Measurements from ENCODE around the gene PNLIPRP1. TPM values are rescaled to one million over a fixed set of nuclear protein-coding genes. Genes with fewer than 3 reads are reported as not detected.

Gene PNLIPRP1
- total RNA-seq, 3 donors from 2014 or later (not counting 1 experiment from before 2014, with no cell fraction given), result not detected

DNA sequence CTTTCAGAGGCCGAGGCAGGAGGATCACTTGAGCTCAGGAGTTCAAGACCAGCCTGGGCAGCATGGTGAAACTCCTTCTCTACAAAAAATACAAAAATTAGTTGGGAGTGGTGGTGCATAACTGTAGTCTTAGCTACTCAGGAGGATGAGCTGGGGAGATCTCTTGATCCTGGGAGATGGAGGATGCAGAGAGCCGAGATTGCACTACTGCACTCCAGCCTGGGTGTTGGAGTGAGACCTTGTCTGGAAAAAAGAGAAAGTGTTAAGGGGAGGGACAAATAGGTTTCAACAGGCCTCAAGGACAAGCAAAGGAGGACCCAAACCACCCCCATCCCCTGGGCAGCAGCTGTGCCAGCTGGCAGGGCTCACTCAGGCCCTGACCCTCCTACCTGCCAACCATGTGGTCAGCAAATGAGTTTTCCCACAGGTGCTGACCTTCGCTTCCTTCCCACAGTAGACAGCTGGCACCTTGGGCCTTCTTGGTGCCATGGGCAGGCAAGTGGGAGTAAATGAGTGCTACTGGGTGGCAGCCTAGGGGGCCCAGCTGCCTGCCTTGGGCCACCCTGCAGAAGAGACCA, 24.5 kb downstream of the PNLIPRP1 start:
- Mint-ChIP-seq H3K36me3 (no peaks in the 10 kb centered on the region), H3K4me1 (no peaks in the 10 kb centered on the region), H3K9me3 (peaks cover 0 to 4% of the 10 kb centered on the region in 2 donors), H3K27me3 (ENCODE audit: low read depth in 2 of 2) (peaks cover under 1 to 8% of the 10 kb centered on the region in 2 donors), H3K27ac (no peak overlapping the region), H3K4me3 (no peak overlapping the region)
- no peaks in the 10 kb centered on the region for H3K4me1 ChIP-seq (ENCODE audit: control insufficient read depth, insufficient read depth, low read length)
- intact Hi-C loops (cut with micrococcal nuclease), result no loop called here
- WGBS (ENCODE audit: insufficient coverage), result 94% methylated on average over 2 of the region's 3 CpGs
- TF ChIP-seq, protein P1, sequence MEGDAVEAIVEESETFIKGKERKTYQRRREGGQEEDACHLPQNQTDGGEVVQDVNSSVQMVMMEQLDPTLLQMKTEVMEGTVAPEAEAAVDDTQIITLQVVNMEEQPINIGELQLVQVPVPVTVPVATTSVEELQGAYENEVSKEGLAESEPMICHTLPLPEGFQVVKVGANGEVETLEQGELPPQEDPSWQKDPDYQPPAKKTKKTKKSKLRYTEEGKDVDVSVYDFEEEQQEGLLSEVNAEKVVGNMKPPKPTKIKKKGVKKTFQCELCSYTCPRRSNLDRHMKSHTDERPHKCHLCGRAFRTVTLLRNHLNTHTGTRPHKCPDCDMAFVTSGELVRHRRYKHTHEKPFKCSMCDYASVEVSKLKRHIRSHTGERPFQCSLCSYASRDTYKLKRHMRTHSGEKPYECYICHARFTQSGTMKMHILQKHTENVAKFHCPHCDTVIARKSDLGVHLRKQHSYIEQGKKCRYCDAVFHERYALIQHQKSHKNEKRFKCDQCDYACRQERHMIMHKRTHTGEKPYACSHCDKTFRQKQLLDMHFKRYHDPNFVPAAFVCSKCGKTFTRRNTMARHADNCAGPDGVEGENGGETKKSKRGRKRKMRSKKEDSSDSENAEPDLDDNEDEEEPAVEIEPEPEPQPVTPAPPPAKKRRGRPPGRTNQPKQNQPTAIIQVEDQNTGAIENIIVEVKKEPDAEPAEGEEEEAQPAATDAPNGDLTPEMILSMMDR (IDR thresholded peaks at IDR 0.05), result no peak
- H3K9me3 ChIP-seq (ENCODE audit: control insufficient read depth, insufficient read depth, low read length), result no peaks in the 10 kb centered on the region
- H3K36me3 ChIP-seq (ENCODE audit: control insufficient read depth, insufficient read depth, low read length), result no peaks in the 10 kb centered on the region
- ATAC-seq, result no peak
- no peak overlapping the region for H3K4me3 ChIP-seq (ENCODE audit: low read length)
- H3K27me3 ChIP-seq (ENCODE audit: control insufficient read depth, insufficient read depth, low read length), result no peaks in the 10 kb centered on the region
- DNase-seq, result no peak
- H3K27ac ChIP-seq (ENCODE audit: low read length), result no peak overlapping the region

DNA sequence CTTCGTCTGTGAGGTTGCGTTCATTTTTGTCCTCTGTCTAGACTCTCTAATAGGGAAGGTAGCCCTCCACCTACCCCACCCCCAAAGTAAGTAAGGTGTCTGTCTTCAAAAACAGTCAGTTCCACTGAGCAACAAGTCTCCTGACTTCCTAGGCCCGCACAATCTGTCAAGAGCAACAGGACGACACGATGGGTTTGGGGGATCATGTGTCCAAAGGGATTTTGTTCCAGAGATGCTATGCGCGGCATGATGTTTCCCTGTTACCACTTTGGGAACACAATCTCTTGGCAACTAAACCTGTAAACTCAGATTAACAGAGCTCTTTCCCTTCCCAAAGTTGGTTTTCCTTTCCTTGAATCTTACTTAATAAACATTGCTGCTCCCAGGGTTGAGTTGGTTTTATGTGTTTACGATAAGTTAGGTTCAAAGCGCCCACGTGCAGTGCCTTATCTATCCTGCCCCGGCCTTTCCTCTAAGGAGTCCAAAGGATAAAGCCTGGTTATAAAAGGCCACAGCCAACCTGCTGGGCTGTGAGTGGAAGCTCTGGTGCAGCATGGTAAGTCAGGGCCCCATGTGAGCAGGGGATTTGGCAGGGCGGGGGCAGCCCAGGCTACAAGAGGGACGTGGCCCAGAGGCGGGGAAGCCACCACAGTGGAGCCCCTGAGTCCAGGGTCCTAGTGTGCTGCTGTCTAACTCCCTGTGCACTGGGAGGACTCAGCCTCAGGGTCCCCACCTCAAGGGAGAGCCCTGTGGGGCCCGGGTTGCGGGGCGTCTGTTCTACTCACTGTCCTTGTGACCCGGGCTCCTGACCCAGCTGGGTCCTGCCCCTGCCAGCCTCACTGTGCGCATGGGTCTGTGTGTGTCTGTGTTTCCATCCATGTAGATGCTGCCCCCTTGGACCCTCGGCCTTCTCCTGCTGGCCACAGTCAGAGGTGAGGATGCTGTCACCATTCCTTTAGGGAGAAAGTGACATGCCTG, 30.0 kb downstream of the PNLIPRP1 start, which contains the start of gene PNLIPRP2:
Gene PNLIPRP2, plus strand, starts transcription at position 531 of the 978 bp plus-strand sequence.
- ATAC-seq, result no peak
- H3K9me3 ChIP-seq (ENCODE audit: control insufficient read depth, insufficient read depth, low read length), result no peaks in the 10 kb centered on the region
- intact Hi-C loops (cut with micrococcal nuclease), result no loop called here
- Mint-ChIP-seq H3K4me1 (no peaks in the 10 kb centered on the region), H3K36me3 (no peaks in the 10 kb centered on the region), H3K27ac (no peak within 1 kb of the TSS), H3K4me3 (no peak within 1 kb of the TSS), H3K9me3 (peaks cover 0 to 2% of the 10 kb centered on the region in 2 donors), H3K27me3 (ENCODE audit: low read depth in 2 of 2) (peaks cover under 1 to 4% of the 10 kb centered on the region in 2 donors)
- H3K27me3 ChIP-seq (ENCODE audit: control insufficient read depth, insufficient read depth, low read length), result no peaks in the 10 kb centered on the region
- 83% methylated on average over 19 of the region's 20 CpGs for WGBS (ENCODE audit: insufficient coverage)
- H3K27ac ChIP-seq (ENCODE audit: low read length), result no peak within 1 kb of the TSS
- DNase-seq, result no peak
- TF ChIP-seq, protein P1 (IDR thresholded peaks at IDR 0.05), result no peak
- H3K4me3 ChIP-seq (ENCODE audit: low read length), result no peak within 1 kb of the TSS
- no peaks in the 10 kb centered on the region for H3K4me1 ChIP-seq (ENCODE audit: control insufficient read depth, insufficient read depth, low read length)
- no peaks in the 10 kb centered on the region for H3K36me3 ChIP-seq (ENCODE audit: control insufficient read depth, insufficient read depth, low read length)

DNA sequence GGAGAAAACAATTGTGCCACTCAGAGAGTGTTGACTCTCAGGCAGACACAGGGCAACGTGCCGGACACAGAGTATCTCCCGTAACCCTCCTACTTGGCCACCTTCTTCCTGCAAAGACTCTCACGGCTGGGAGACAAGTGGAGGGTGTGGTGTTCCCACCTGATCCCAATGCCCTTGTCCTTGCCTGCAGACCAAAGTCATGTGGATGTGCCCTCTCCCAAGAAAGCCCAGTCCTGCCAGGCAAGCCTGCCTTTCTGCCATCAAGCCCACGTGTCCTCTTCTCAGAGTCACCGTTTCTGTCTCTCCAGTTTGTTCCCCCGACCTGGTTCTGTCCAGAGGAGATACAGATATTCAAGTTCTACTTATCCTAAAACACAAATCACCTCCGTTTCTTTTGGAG, 30.7 kb downstream of the PNLIPRP1 start:
- intact Hi-C loops (cut with micrococcal nuclease), result no loop called here
- DNase-seq (no peak), ATAC-seq (no peak)
- H3K27me3 Mint-ChIP-seq (ENCODE audit: low read depth in 2 of 2), result peaks cover 4 to 8% of the 10 kb centered on the region in 2 donors
- H3K27ac ChIP-seq (ENCODE audit: low read length), result no peak overlapping the region
- TF ChIP-seq, protein P1 (IDR thresholded peaks at IDR 0.05), result no peak
- no peak overlapping the region for H3K27ac Mint-ChIP-seq
- no peak overlapping the region for H3K4me3 ChIP-seq (ENCODE audit: low read length)
- no peaks in the 10 kb centered on the region for H3K36me3 ChIP-seq (ENCODE audit: control insufficient read depth, insufficient read depth, low read length)
- WGBS (ENCODE audit: insufficient coverage), result 80% methylated on average over 8 of the region's 8 CpGs
- no peak overlapping the region for H3K4me3 Mint-ChIP-seq
- H3K36me3 Mint-ChIP-seq, result no peaks in the 10 kb centered on the region
- no peaks in the 10 kb centered on the region for H3K27me3 ChIP-seq (ENCODE audit: control insufficient read depth, insufficient read depth, low read length)
- H3K4me1 ChIP-seq (ENCODE audit: control insufficient read depth, insufficient read depth, low read length), result no peaks in the 10 kb centered on the region
- H3K9me3 Mint-ChIP-seq, result no peaks in the 10 kb centered on the region
- no peaks in the 10 kb centered on the region for H3K9me3 ChIP-seq (ENCODE audit: control insufficient read depth, insufficient read depth, low read length)
- H3K4me1 Mint-ChIP-seq, result no peaks in the 10 kb centered on the region

All from natural killer cell (primary cell).